ENCODE measurements around the gene TREML2. TPM values are rescaled to one million over a fixed set of nuclear protein-coding genes. Genes with fewer than 3 reads are reported as not detected.

The TREML2 gene
- polyA plus RNA-seq, 1 donor from 2014 or later: not detected

DNA sequence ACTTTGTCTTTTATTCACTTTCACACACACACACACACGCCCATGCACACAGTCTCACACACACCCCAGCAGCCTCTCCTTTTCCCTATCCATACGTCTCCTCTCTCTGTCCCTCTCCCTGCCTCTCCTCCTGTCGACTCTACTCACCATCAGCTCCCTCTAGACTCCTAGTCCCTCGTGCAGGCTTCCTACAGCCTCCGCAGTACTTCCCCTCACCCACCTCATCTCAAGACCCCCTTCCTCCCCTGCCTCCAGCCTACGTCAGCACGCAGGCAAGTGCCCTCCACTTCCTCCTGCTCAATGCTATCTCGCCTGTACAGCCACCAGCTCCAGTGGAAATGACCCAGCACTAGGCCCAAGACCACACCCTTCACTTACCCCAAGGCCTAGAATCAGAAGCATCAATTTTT, 820 bp upstream of the TREML2 start:
- H4K20me1 ChIP-seq (ENCODE audit: insufficient read depth): no peaks in the 10 kb centered on the region
- no peak overlapping the region for H3K4me3 ChIP-seq (ENCODE audit: low read length)

DNA sequence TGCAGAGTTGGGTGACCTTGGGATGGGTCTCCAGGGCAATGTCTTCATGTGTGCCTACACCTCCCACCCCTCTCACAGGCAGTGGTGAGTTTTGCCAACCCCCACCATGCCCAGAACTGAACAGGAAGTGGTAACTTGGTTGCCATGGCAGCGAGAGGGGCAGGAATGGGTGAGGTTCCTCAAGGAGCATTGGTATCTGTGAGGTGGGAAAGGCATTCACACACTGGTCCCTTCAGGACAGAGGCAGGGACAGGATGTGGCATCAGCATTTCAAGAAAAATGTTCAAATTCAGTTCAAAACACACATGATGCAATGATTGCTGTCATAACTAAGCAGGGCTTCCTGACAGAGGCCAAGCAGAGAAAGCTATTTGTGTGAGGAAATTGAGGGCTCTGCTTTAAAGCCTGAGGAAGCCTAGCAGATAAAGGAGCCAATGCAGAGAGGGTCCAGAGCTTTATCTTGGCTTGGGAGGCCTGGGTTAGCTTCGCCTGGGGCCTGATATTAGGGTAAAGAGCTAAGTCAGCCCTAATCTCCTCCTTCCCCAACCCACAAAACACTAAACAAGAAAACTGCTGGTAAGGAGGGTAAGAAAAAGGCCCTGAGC, 551 bp downstream of the TREML2 start:
- Histone ChIP-seq H3K79me2 (replicated peaks; ENCODE audit: insufficient read depth, low read length) (no peaks in the 10 kb centered on the region), H3K9me2 (ENCODE audit: insufficient read depth, low read length) (no peaks in the 10 kb centered on the region), H3K36me3 (ENCODE audit: insufficient read depth, low read length) (no peaks in the 10 kb centered on the region), H3K9me3 (ENCODE audit: low read length) (no peaks in the 10 kb centered on the region), H3K27ac (ENCODE audit: low read length) (peak overlapping the region; percentile 21), H3K4me3 (ENCODE audit: low read length) (peak overlapping the region; percentile 5), H3K27me3 (ENCODE audit: insufficient read depth, low read depth, low read length) (no peaks in the 10 kb centered on the region), H4K20me1 (ENCODE audit: insufficient read depth) (no peaks in the 10 kb centered on the region), H3F3A (ENCODE audit: insufficient read depth, low read length, poor library complexity, severe bottlenecking) (no peaks in the 10 kb centered on the region), H3K4me2 (ENCODE audit: low read length) (no peak overlapping the region), H2AFZ (ENCODE audit: low read depth, low read length) (no peak overlapping the region), H3K9ac (ENCODE audit: low read length) (no peak overlapping the region)
- no peak for TF ChIP-seq SMC3 (conservative IDR thresholded peaks at IDR 0.05; ENCODE audit: poor library complexity)
- TF ChIP-seq POLR2AphosphoS5 (IDR thresholded peaks at IDR 0.05): no peak
- no peak for TF ChIP-seq TAF1 (IDR thresholded peaks at IDR 0.05; ENCODE audit: low read depth)

More for the DNA sequence above, 820 bp upstream of the TREML2 start:
- no peaks in the 10 kb centered on the region for H3F3A ChIP-seq (ENCODE audit: insufficient read depth, low read length, poor library complexity, severe bottlenecking)
- no peak overlapping the region for H3K27ac ChIP-seq (ENCODE audit: low read length)
- no peaks in the 10 kb centered on the region for H3K27me3 ChIP-seq (ENCODE audit: insufficient read depth, low read depth, low read length)
- no peak overlapping the region for H3K9ac ChIP-seq (ENCODE audit: low read length)
- TF ChIP-seq MXI1 (conservative IDR thresholded peaks at IDR 0.05; ENCODE audit: poor library complexity, severe bottlenecking) (no peak), EZH2 (IDR thresholded peaks at IDR 0.05; ENCODE audit: borderline replicate concordance, insufficient read depth, low read length, poor library complexity, severe bottlenecking) (no peak), POLR2AphosphoS5 (IDR thresholded peaks at IDR 0.05) (no peak), EP300 (conservative IDR thresholded peaks at IDR 0.05; ENCODE audit: poor library complexity, severe bottlenecking) (no peak), SMC3 (conservative IDR thresholded peaks at IDR 0.05; ENCODE audit: poor library complexity) (no peak), RAD21 (conservative IDR thresholded peaks at IDR 0.05) (no peak), TAF1 (IDR thresholded peaks at IDR 0.05; ENCODE audit: low read depth) (no peak)
- TF ChIP-seq, protein P1, sequence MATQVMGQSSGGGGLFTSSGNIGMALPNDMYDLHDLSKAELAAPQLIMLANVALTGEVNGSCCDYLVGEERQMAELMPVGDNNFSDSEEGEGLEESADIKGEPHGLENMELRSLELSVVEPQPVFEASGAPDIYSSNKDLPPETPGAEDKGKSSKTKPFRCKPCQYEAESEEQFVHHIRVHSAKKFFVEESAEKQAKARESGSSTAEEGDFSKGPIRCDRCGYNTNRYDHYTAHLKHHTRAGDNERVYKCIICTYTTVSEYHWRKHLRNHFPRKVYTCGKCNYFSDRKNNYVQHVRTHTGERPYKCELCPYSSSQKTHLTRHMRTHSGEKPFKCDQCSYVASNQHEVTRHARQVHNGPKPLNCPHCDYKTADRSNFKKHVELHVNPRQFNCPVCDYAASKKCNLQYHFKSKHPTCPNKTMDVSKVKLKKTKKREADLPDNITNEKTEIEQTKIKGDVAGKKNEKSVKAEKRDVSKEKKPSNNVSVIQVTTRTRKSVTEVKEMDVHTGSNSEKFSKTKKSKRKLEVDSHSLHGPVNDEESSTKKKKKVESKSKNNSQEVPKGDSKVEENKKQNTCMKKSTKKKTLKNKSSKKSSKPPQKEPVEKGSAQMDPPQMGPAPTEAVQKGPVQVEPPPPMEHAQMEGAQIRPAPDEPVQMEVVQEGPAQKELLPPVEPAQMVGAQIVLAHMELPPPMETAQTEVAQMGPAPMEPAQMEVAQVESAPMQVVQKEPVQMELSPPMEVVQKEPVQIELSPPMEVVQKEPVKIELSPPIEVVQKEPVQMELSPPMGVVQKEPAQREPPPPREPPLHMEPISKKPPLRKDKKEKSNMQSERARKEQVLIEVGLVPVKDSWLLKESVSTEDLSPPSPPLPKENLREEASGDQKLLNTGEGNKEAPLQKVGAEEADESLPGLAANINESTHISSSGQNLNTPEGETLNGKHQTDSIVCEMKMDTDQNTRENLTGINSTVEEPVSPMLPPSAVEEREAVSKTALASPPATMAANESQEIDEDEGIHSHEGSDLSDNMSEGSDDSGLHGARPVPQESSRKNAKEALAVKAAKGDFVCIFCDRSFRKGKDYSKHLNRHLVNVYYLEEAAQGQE (IDR thresholded peaks at IDR 0.05; ENCODE audit: borderline replicate concordance): no peak
- TF ChIP-seq, protein P2, sequence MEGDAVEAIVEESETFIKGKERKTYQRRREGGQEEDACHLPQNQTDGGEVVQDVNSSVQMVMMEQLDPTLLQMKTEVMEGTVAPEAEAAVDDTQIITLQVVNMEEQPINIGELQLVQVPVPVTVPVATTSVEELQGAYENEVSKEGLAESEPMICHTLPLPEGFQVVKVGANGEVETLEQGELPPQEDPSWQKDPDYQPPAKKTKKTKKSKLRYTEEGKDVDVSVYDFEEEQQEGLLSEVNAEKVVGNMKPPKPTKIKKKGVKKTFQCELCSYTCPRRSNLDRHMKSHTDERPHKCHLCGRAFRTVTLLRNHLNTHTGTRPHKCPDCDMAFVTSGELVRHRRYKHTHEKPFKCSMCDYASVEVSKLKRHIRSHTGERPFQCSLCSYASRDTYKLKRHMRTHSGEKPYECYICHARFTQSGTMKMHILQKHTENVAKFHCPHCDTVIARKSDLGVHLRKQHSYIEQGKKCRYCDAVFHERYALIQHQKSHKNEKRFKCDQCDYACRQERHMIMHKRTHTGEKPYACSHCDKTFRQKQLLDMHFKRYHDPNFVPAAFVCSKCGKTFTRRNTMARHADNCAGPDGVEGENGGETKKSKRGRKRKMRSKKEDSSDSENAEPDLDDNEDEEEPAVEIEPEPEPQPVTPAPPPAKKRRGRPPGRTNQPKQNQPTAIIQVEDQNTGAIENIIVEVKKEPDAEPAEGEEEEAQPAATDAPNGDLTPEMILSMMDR (IDR thresholded peaks at IDR 0.05; ENCODE audit: poor library complexity, severe bottlenecking): no peak
- no peaks in the 10 kb centered on the region for H3K9me2 ChIP-seq (ENCODE audit: insufficient read depth, low read length)
- H3K4me2 ChIP-seq (ENCODE audit: low read length): no peak overlapping the region
- H3K9me3 ChIP-seq (ENCODE audit: low read length): no peaks in the 10 kb centered on the region
- H2AFZ ChIP-seq (ENCODE audit: low read depth, low read length): no peak overlapping the region
- no peaks in the 10 kb centered on the region for H3K79me2 ChIP-seq (replicated peaks; ENCODE audit: insufficient read depth, low read length)
- H3K36me3 ChIP-seq (ENCODE audit: insufficient read depth, low read length): no peaks in the 10 kb centered on the region
